ENCODE measurements around the gene LEO1.

Gene LEO1

GRCh38 chr15:51971375-51972133 is at the start of gene LEO1:
LEO1 (minus strand) TSS chr15:51971778; CDS start chr15:51971745, 33 bp downstream.
- Mint-ChIP-seq H3K4me1 (peaks cover 16% of the 10 kb centered on the region), H3K27me3 (no peaks in the 10 kb centered on the region), H3K9me3 (peaks cover 7 to 8% of the 10 kb centered on the region in 2 donors), H3K4me3 (peak within 1 kb of the TSS; percentile 95 to 96), H3K27ac (peak within 1 kb of the TSS; percentile 95 to 99)
- ATAC-seq = peak; percentile 91
- DNase-seq = peak; percentile 87 to 92

GRCh38 chr15:52021128-52021671 is 49.6 kb upstream of the LEO1 start:
- DNase-seq = peak; percentile 41 to 64
- Mint-ChIP-seq H3K27ac (peak overlapping the region; percentile 4 to 94), H3K9me3 (no peaks in the 10 kb centered on the region), H3K4me3 (peak overlapping the region; percentile 88 to 91), H3K4me1 (peaks cover 44% of the 10 kb centered on the region), H3K27me3 (peaks cover 11% of the 10 kb centered on the region)
- peak; percentile 49 for ATAC-seq

- H3K27ac Mint-ChIP-seq = peak overlapping the region; percentile 94 to 98
- peak overlapping the region; percentile 88 to 91 for H3K4me3 Mint-ChIP-seq
- H3K27me3 Mint-ChIP-seq = peaks cover 11% of the 10 kb centered on the region
- H3K4me1 Mint-ChIP-seq = peaks cover 47% of the 10 kb centered on the region
- ATAC-seq (no peak), DNase-seq (no peak)
- H3K9me3 Mint-ChIP-seq = no peaks in the 10 kb centered on the region
Observed at GRCh38 chr15:52020221-52021085, 48.9 kb upstream of the LEO1 start.

- Mint-ChIP-seq H3K27me3 (peaks cover 11% of the 10 kb centered on the region), H3K9me3 (no peaks in the 10 kb centered on the region), H3K4me3 (peak overlapping the region; percentile 96 to 98), H3K4me1 (peaks cover 48% of the 10 kb centered on the region), H3K27ac (peak overlapping the region; percentile 99 to 100)
- peak; percentile 73 for ATAC-seq
- peak; percentile 71 to 75 for DNase-seq
Observed at GRCh38 chr15:52019394-52020220, 48.0 kb upstream of the LEO1 start.

- peaks cover 56% of the 10 kb centered on the region for H3K4me1 Mint-ChIP-seq
- H3K27ac Mint-ChIP-seq = peak within 1 kb of the TSS; percentile 99 to 100
- H3K9me3 Mint-ChIP-seq = no peaks in the 10 kb centered on the region
- peak within 1 kb of the TSS; percentile 96 to 98 for H3K4me3 Mint-ChIP-seq
- ATAC-seq (peak; percentile 86), DNase-seq (peak; percentile 94 to 96)
- H3K27me3 Mint-ChIP-seq = peaks cover 11% of the 10 kb centered on the region
Observed at GRCh38 chr15:52018693-52019393, 47.3 kb upstream of the LEO1 start, which contains the start of gene MAPK6. MAPK6 (plus strand) TSS chr15:52019219; CDS start chr15:52046461, 27,242 bp downstream.

GRCh38 chr15:52018244-52018643 is 46.7 kb upstream of the LEO1 start:
- peaks cover 57% of the 10 kb centered on the region for H3K4me1 Mint-ChIP-seq
- ATAC-seq (no peak), DNase-seq (no peak)
- H3K9me3 Mint-ChIP-seq = no peaks in the 10 kb centered on the region
- peaks cover 11% of the 10 kb centered on the region for H3K27me3 Mint-ChIP-seq
- peak overlapping the region; percentile 96 to 98 for H3K4me3 Mint-ChIP-seq
- peak overlapping the region in 1 of 2 donors; percentile 99 for H3K27ac Mint-ChIP-seq

GRCh38 chr15:52016316-52016715 is 44.7 kb upstream of the LEO1 start:
- no peak for ATAC-seq
- H3K27me3 Mint-ChIP-seq = peaks cover 11% of the 10 kb centered on the region

GRCh38 chr15:52014616-52015015 is 43.0 kb upstream of the LEO1 start:
- ATAC-seq = no peak
- H3K4me1 Mint-ChIP-seq = peaks cover 57% of the 10 kb centered on the region
- no peaks in the 10 kb centered on the region for H3K9me3 Mint-ChIP-seq
- no peak overlapping the region for H3K27ac Mint-ChIP-seq
- H3K4me3 Mint-ChIP-seq = no peak overlapping the region
- DNase-seq = no peak
- H3K27me3 Mint-ChIP-seq = peaks cover 11% of the 10 kb centered on the region

More at GRCh38 chr15:52016316-52016715, 44.7 kb upstream of the LEO1 start:
- no peaks in the 10 kb centered on the region for H3K9me3 Mint-ChIP-seq
- H3K27ac Mint-ChIP-seq = peak overlapping the region in 1 of 2 donors; percentile 94
- H3K4me3 Mint-ChIP-seq = no peak overlapping the region
- peaks cover 58% of the 10 kb centered on the region for H3K4me1 Mint-ChIP-seq
- no peak for DNase-seq

- H3K27me3 Mint-ChIP-seq = peaks cover 11% of the 10 kb centered on the region
- no peaks in the 10 kb centered on the region for H3K9me3 Mint-ChIP-seq
- H3K4me3 Mint-ChIP-seq = peak overlapping the region in 1 of 2 donors; percentile 1
- DNase-seq (no peak), ATAC-seq (peak; percentile 91)
- H3K4me1 Mint-ChIP-seq = peaks cover 59% of the 10 kb centered on the region
- H3K27ac Mint-ChIP-seq = peak overlapping the region; percentile 61 to 88
Observed at GRCh38 chr15:52013151-52013791, 41.7 kb upstream of the LEO1 start.

- peaks cover 60% of the 10 kb centered on the region for H3K4me1 Mint-ChIP-seq
- ATAC-seq (no peak), DNase-seq (no peak)
- H3K9me3 Mint-ChIP-seq = no peaks in the 10 kb centered on the region
- H3K27ac Mint-ChIP-seq = no peak overlapping the region
- peaks cover 6% of the 10 kb centered on the region for H3K27me3 Mint-ChIP-seq
- no peak overlapping the region for H3K4me3 Mint-ChIP-seq
Observed at GRCh38 chr15:52012210-52012609, 40.6 kb upstream of the LEO1 start.

- ATAC-seq (no peak), DNase-seq (no peak)
- Mint-ChIP-seq H3K27ac (no peak overlapping the region), H3K4me1 (peaks cover 65% of the 10 kb centered on the region), H3K27me3 (peaks cover 2% of the 10 kb centered on the region), H3K4me3 (no peak overlapping the region), H3K9me3 (no peaks in the 10 kb centered on the region)
Observed at GRCh38 chr15:52011711-52012144, 40.1 kb upstream of the LEO1 start.

- ATAC-seq (peak; percentile 41), DNase-seq (peak; percentile 19 to 76)
- no peaks in the 10 kb centered on the region for H3K27me3 Mint-ChIP-seq
- H3K27ac Mint-ChIP-seq = no peak overlapping the region
- peaks cover 68% of the 10 kb centered on the region for H3K4me1 Mint-ChIP-seq
- no peaks in the 10 kb centered on the region for H3K9me3 Mint-ChIP-seq
- H3K4me3 Mint-ChIP-seq = peak overlapping the region in 1 of 2 donors; percentile 19
Observed at GRCh38 chr15:52010633-52011595, 39.3 kb upstream of the LEO1 start.

Measured in stimulated activated naive CD8-positive, alpha-beta T cell treated with anti-CD3 and anti-CD28 coated beads, Interleukin-15, amount 100 ng/mL, for 72 hours (primary cell).